ENCODE data around the gene USP47. TPM values are rescaled to one million over a fixed set of nuclear protein-coding genes. Genes with fewer than 3 reads are reported as not detected.

Gene USP47
- total RNA-seq, 1 donor from 2014 or later = 53.7 TPM

DNA sequence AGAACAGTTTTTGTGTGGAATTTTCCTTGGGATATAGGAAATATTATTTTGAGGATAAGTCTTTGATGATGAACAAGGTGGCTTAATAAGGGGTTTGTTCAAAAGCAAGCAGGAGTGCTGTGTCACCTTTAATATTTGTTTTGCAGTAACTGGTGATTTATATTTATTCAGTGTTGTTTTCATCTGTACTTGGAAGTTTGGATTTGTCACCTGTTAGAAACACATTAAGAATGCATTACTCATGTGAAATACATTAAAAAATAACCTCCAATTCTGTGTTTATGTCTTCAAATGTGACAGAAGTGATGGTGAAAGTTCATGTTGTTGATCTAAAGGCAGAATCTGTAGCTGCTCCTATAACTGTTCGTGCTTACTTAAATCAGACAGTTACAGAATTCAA lies 96.2 kb downstream of the USP47 start:
- Histone ChIP-seq H3K27me3 (ENCODE audit: low read depth) (no peaks in the 10 kb centered on the region), H3K36me3 (peaks cover 82% of the 10 kb centered on the region), H3K27ac (replicated peaks) (no peak overlapping the region), H3K4me3 (no peak overlapping the region), H3K4me1 (peaks cover 7% of the 10 kb centered on the region), H3K9me3 (replicated peaks) (no peaks in the 10 kb centered on the region)
- TF ChIP-seq CTCF (IDR thresholded peaks at IDR 0.05; ENCODE audit: borderline replicate concordance) = no peak
- intact Hi-C loops (cut with micrococcal nuclease) = loop anchor here (10.0 kb wide), 1 partner anchor 347 kb away; no protein-coding TSS in a partner anchor
- no peak for DNase-seq

GRCh38 chr11:11940551-11940950 lies 98.8 kb downstream of the USP47 start:
- H3K27ac ChIP-seq (replicated peaks) = no peak overlapping the region
- H3K4me1 ChIP-seq = peaks cover 12% of the 10 kb centered on the region
- H3K9me3 ChIP-seq (replicated peaks) = no peaks in the 10 kb centered on the region
- no peaks in the 10 kb centered on the region for H3K27me3 ChIP-seq (ENCODE audit: low read depth)
- no peak for DNase-seq
- no peak overlapping the region for H3K4me3 ChIP-seq
- intact Hi-C loops (cut with micrococcal nuclease) = no loop called here
- no peak for TF ChIP-seq CTCF (IDR thresholded peaks at IDR 0.05; ENCODE audit: borderline replicate concordance)
- H3K36me3 ChIP-seq = peaks cover 85% of the 10 kb centered on the region

DNA sequence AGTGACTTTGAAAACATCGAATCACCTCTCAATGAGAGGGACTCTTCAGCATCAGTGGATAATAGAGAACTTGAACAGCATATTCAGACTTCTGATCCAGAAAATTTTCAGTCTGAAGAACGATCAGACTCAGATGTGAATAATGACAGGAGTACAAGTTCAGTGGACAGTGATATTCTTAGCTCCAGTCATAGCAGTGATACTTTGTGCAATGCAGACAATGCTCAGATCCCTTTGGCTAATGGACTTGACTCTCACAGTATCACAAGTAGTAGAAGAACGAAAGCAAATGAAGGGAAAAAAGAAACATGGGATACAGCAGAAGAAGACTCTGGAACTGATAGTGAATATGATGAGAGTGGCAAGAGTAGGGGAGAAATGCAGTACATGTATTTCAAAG lies 100.9 kb downstream of the USP47 start:
- no peak for DNase-seq
- Histone ChIP-seq H3K9me3 (replicated peaks) (no peaks in the 10 kb centered on the region), H3K36me3 (peaks cover 80% of the 10 kb centered on the region), H3K4me1 (peaks cover 27% of the 10 kb centered on the region), H3K27ac (replicated peaks) (peak overlapping the region; percentile 15), H3K27me3 (ENCODE audit: low read depth) (no peaks in the 10 kb centered on the region), H3K4me3 (no peak overlapping the region)
- no peak for TF ChIP-seq CTCF (IDR thresholded peaks at IDR 0.05; ENCODE audit: borderline replicate concordance)
- intact Hi-C loops (cut with micrococcal nuclease) = no loop called here

DNA sequence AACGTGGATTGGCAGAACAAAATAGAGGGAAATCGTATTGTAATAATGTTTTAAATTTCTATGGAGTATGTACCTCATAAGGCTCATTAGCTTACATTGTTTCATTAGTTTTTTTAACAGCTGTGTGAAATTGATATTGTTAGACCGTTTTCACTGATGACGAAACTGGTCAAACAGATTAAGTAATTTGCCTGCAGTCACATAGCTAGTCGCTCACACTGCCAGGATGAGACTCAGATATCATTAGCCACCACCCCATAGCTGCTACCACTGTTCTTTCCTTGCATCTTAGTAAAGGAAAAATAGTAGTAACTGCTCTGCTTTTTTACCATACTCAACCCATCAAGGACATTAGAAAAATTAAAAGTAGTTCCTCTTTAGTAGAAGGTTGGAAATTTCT lies 102.7 kb downstream of the USP47 start:
- H3K4me1 ChIP-seq = peaks cover 40% of the 10 kb centered on the region
- no peaks in the 10 kb centered on the region for H3K27me3 ChIP-seq (ENCODE audit: low read depth)
- no peak for DNase-seq
- TF ChIP-seq CTCF (IDR thresholded peaks at IDR 0.05; ENCODE audit: borderline replicate concordance) = no peak
- H3K36me3 ChIP-seq = peaks cover 65% of the 10 kb centered on the region
- no peak overlapping the region for H3K4me3 ChIP-seq
- no peaks in the 10 kb centered on the region for H3K9me3 ChIP-seq (replicated peaks)
- H3K27ac ChIP-seq (replicated peaks) = no peak overlapping the region
- intact Hi-C loops (cut with micrococcal nuclease) = no loop called here

DNA sequence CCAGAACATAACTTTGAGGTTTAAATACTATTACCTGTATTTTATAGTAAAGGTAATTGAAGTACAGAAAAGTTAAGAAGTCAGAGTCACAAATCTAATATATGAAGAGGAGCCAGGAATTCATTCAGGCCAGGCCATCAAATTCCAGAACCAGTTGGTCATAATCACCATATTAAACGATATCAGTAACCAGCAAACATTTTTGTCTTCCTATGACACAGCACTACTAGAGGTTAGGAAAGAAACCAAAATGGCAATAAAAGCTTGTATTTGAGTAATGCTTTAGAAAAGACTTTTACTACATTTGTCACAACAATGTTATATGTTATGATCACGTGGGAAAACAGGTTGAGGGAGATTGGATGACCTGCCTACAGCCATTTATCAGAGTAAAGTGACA lies 104.4 kb downstream of the USP47 start:
- Histone ChIP-seq H3K27ac (replicated peaks) (peak overlapping the region; percentile 51), H3K4me1 (peaks cover 45% of the 10 kb centered on the region), H3K9me3 (replicated peaks) (no peaks in the 10 kb centered on the region), H3K36me3 (peaks cover 66% of the 10 kb centered on the region), H3K4me3 (no peak overlapping the region), H3K27me3 (ENCODE audit: low read depth) (no peaks in the 10 kb centered on the region)
- DNase-seq = no peak
- intact Hi-C loops (cut with micrococcal nuclease) = no loop called here
- no peak for TF ChIP-seq CTCF (IDR thresholded peaks at IDR 0.05; ENCODE audit: borderline replicate concordance)

- intact Hi-C loops (cut with micrococcal nuclease) = no loop called here
- Histone ChIP-seq H3K4me3 (no peak overlapping the region), H3K4me1 (peaks cover 52% of the 10 kb centered on the region), H3K27me3 (ENCODE audit: low read depth) (no peaks in the 10 kb centered on the region), H3K9me3 (replicated peaks) (no peaks in the 10 kb centered on the region), H3K36me3 (peaks cover 67% of the 10 kb centered on the region), H3K27ac (replicated peaks) (peak overlapping the region; percentile 51)
- peak; percentile 9 for DNase-seq
- TF ChIP-seq CTCF (IDR thresholded peaks at IDR 0.05; ENCODE audit: borderline replicate concordance) = no peak
Measured at GRCh38 chr11:11946878-11947277, 105.1 kb downstream of the USP47 start.
